Mesendoderm (in vitro differentiated cells): ENCODE data around the gene MAGEC2.

Experiments
- DNase-seq: peaks from one replicate; pipeline ENCODE4 v3.0.0; 2013
- H2AK5ac ChIP-seq: 2 replicates; pipeline ENCODE4 v1.6.1; 2013; ENCODE audit warnings: low read length, inconsistent platforms
- H2BK120ac ChIP-seq: 2 replicates; pipeline ENCODE4 v1.6.1; 2013; ENCODE audit warnings: low read depth, mild to moderate bottlenecking, low read length, moderate library complexity, mixed read lengths
- H2BK15ac ChIP-seq: replicated peaks from 2 replicates; pipeline ENCODE4 v1.6.1; 2013; ENCODE audit warnings: low read depth, mild to moderate bottlenecking, moderate library complexity
- H2BK5ac ChIP-seq: 2 replicates; pipeline ENCODE4 v1.6.1; 2013; ENCODE audit warnings: low read length, inconsistent platforms
- H3K18ac ChIP-seq: 2 replicates; pipeline ENCODE4 v1.6.1; 2013; ENCODE audit warnings: mild to moderate bottlenecking, low read length, mixed read lengths
- H3K23ac ChIP-seq: one replicate; pipeline ENCODE4 v1.6.1; 2013; ENCODE audit warnings: low read length
- H3K27ac ChIP-seq: 2 replicates; pipeline ENCODE4 v1.5.1; 2013; ENCODE audit warnings: low read depth, mild to moderate bottlenecking, inconsistent platforms, low read length, moderate library complexity
- H3K27me3 ChIP-seq: 2 replicates; pipeline ENCODE4 v1.6.1; 2013; ENCODE audit warnings: low read length, control low read depth, mild to moderate bottlenecking, inconsistent platforms; ENCODE audit not compliant: insufficient read depth, poor library complexity
- H3K36me3 ChIP-seq: 2 replicates; pipeline ENCODE4 v1.6.1; 2013; ENCODE audit warnings: low read length, inconsistent platforms; ENCODE audit not compliant: control insufficient read depth, insufficient read depth
- H3K4ac ChIP-seq: one replicate; pipeline ENCODE4 v1.6.1; 2013; ENCODE audit warnings: low read depth, mild to moderate bottlenecking, low read length, moderate library complexity
- H3K4me1 ChIP-seq: 2 replicates; pipeline ENCODE4 v1.6.1; 2013; ENCODE audit warnings: low read depth, low read length, inconsistent platforms; ENCODE audit not compliant: control insufficient read depth
- H3K4me2 ChIP-seq: 2 replicates; pipeline ENCODE4 v1.6.1; 2013; ENCODE audit warnings: low read length
- H3K4me3 ChIP-seq: 2 replicates; pipeline ENCODE4 v1.5.1; 2013; ENCODE audit warnings: mild to moderate bottlenecking, low read length
- H3K56ac ChIP-seq: one replicate; pipeline ENCODE4 v1.6.1; 2013; ENCODE audit warnings: low read length
- H3K79me1 ChIP-seq: 2 replicates; pipeline ENCODE4 v1.6.1; 2013; ENCODE audit warnings: low read length, inconsistent platforms
- H3K79me2 ChIP-seq: 2 replicates; pipeline ENCODE4 v1.6.1; 2013; ENCODE audit warnings: mild to moderate bottlenecking, low read length; ENCODE audit not compliant: control insufficient read depth, insufficient read depth
- H3K9ac ChIP-seq: 2 replicates; pipeline ENCODE4 v1.6.1; 2013; ENCODE audit warnings: low read length, inconsistent platforms
- H4K5ac ChIP-seq: one replicate; pipeline ENCODE4 v1.6.1; 2013; ENCODE audit warnings: low read length
- H4K8ac ChIP-seq: one replicate; pipeline ENCODE4 v1.6.1; 2013; ENCODE audit warnings: low read depth, mild to moderate bottlenecking, control low read depth, low read length, moderate library complexity
- WGBS: extraction: QIAGEN DNeasy Blood & Tissue Kit; methylation state at CpG from one replicate; pipeline ENCODE4 v1.1.7; 2013; ENCODE audit warnings: low lambda C conversion rate, missing lambda C conversion rate; ENCODE audit not compliant: insufficient coverage; ENCODE audit errors: extremely low coverage; 5-methylcytosine and 5-hydroxymethylcytosine counted together

The MAGEC2 gene

GRCh38 chrX:142184756-142185602 lies 20.1 kb downstream of the MAGEC2 start:
- no peak overlapping the region for H3K27ac ChIP-seq
- no peaks in the 10 kb centered on the region for H3K4me1 ChIP-seq
- H2BK15ac ChIP-seq = no peak overlapping the region
- H3K4me2 ChIP-seq = no peak overlapping the region
- no peaks in the 10 kb centered on the region for H3K79me2 ChIP-seq
- no peak overlapping the region for H3K18ac ChIP-seq
- H3K4ac ChIP-seq = no peak overlapping the region
- no peaks in the 10 kb centered on the region for H3K27me3 ChIP-seq
- no peak for DNase-seq
- WGBS = no CpG with 5 or more reads among the region's 7 CpGs
- H4K8ac ChIP-seq = no peak overlapping the region
- no peaks in the 10 kb centered on the region for H3K36me3 ChIP-seq
- H2AK5ac ChIP-seq = no peak overlapping the region
- no peak overlapping the region for H3K9ac ChIP-seq
- H4K5ac ChIP-seq = no peak overlapping the region
- no peak overlapping the region for H2BK120ac ChIP-seq
- no peaks in the 10 kb centered on the region for H3K79me1 ChIP-seq
- no peak overlapping the region for H2BK5ac ChIP-seq
- H3K56ac ChIP-seq = no peak overlapping the region
- H3K23ac ChIP-seq = no peak overlapping the region
- H3K4me3 ChIP-seq = no peak overlapping the region

GRCh38 chrX:142156567-142156966 lies 48.5 kb downstream of the MAGEC2 start:
- Histone ChIP-seq H3K27me3 (no peaks in the 10 kb centered on the region), H4K5ac (no peak overlapping the region), H3K4me3 (no peak overlapping the region), H3K4me1 (no peaks in the 10 kb centered on the region), H2BK15ac (no peak overlapping the region), H3K23ac (no peak overlapping the region), H3K18ac (no peak overlapping the region), H3K56ac (no peak overlapping the region), H3K36me3 (no peaks in the 10 kb centered on the region), H2BK120ac (no peak overlapping the region), H4K8ac (no peak overlapping the region), H2AK5ac (no peak overlapping the region), H3K27ac (peak overlapping the region; percentile 51), H3K4me2 (no peak overlapping the region), H3K9ac (no peak overlapping the region), H3K79me1 (no peaks in the 10 kb centered on the region), H2BK5ac (no peak overlapping the region), H3K4ac (no peak overlapping the region), H3K79me2 (no peaks in the 10 kb centered on the region)
- no CpG with 5 or more reads among the region's 10 CpGs for WGBS
- peak; percentile 80 for DNase-seq
